ENCODE data around the gene FANCI. TPM values are rescaled to one million over a fixed set of nuclear protein-coding genes. Genes with fewer than 3 reads are reported as not detected.

The FANCI gene
- total and polyA plus RNA-seq, 2 of the 13 experiments (the other 11 are each of a cell fraction or from before 2014, with no cell fraction given) = 15.7 to 68.8 TPM

DNA sequence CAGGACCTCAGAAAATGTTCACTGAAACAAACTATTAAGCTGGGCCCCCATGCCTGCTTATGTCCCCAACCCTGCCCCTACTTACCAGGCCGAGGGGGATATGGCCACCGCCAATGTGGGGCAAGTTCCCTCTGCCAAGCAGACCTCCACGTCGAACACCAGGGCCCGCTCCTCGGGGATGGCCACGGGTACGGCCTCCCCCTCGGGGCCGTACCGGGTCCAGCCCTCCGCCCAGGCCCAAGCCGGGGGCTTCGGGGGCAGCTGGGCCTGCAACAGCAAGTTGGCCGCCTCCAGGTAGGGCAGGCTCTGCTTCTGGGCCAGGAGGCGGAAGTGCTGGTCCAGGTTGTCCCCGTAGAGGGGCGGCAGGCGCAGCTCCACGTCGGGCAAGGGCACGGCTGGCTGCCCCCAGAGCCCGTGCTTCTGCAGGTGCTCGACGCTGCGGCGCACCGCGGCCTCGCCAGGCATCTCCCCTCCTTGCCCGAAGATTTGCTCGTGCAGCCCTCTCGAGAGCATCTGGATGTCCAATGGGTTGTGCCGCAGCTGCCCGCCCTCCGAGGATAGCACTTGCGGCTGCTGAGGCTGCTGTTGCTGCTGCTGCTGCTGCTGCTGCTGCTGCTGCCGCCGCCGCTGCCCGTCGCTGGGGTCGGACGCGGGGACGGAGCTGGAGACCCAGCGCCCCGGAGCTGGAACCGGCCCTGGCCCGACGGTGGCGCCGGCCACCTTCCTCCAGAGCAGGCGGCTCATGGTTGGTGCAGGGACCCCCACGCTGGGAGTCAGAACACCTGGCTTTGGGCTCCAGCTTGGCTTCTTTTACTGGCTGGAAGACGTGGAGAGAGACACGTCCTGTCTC lies 89.5 kb downstream of the FANCI start (continued):
- no peak for TF ChIP-seq HOXD1 (CRISPR knock-in tag; IDR thresholded peaks at IDR 0.05)

DNA sequence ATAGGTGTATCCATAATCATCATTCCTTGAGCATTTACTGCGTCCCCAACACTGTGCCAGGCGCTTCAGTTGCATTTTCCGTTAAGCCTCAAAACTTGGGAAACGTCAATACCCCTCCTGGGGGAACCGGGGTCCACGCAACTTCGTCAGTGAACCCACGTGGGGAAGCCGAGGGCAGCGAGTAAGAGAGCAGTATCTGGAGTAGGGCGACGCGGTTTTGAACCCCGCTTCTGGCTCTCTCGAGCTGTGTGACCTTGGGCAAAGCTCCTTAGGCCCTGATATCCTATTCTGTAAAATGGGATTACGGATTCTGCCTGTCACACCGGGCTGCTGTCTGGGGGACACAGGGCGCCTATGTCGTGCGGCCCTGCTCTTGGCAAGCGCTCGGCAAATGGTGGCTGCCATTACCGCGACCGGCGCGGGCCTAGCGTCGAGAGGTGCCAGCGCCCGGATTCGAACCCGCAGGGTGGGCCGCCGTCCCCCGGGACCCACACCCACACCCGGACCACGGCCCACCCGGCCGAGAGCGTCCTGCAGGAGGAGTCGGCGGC lies 90.3 kb downstream of the FANCI start:
- peaks cover 27% of the 10 kb centered on the region for H3K79me2 ChIP-seq (ENCODE audit: insufficient read depth, low read length)
- in situ Hi-C loops (cut with HindIII; ENCODE audit: extremely low pct_ligation_motif_present, low pct_unique_long_range_greater_than_20kb) = no loop called here
- DNase-seq (ENCODE audit: low spot score) (no peak), FAIRE-seq (no peak), ATAC-seq (no peak)
- H2AFZ ChIP-seq (ENCODE audit: low read length) = no peak overlapping the region
- POLR2A ChIA-PET = interaction anchor here (1.0 to 1.2 kb wide), 3 partner anchors 12 to 245 kb away, joined by 3 to 9 read pairs (median 3); partner anchors contain the start of gene ABHD2
- peaks cover 57% of the 10 kb centered on the region for H3K4me1 ChIP-seq (ENCODE audit: insufficient read depth, low read length)
- no peaks in the 10 kb centered on the region for H3K9me3 ChIP-seq (ENCODE audit: low read length)
- H3K36me3 ChIP-seq (replicated peaks in 1 of 2; ENCODE audit: control insufficient read depth in 1 of 2, insufficient read depth in 2 of 2, low read length in 2 of 2) = peaks cover 19 to 36% of the 10 kb centered on the region in 2 experiments
- intact Hi-C loops (cut with micrococcal nuclease; ENCODE audit: unreplicated experiment) = loop anchor here (1.0 kb wide), 1 partner anchor 91 kb away; the partner anchor contains the start of gene FANCI
- CTCF ChIA-PET (ENCODE audit: low intra/inter-chr PET ratio, low total read pairs) = no interaction called here
- H3K9ac ChIP-seq (ENCODE audit: insufficient read depth, low read depth, low read length) = peak overlapping the region; percentile 85
- peaks cover 7% of the 10 kb centered on the region; the same call in 1 of the 2 replicates for H4K20me1 ChIP-seq (ENCODE audit: insufficient read depth, low read length)
- peaks cover 0 to 5% of the 10 kb centered on the region in 2 experiments; a peak in 1 of 5 replicates for H3K27me3 ChIP-seq (ENCODE audit: control insufficient read depth in 1 of 2, insufficient read depth in 2 of 2, low read length in 2 of 2)
- WGBS (ENCODE audit: low lambda C conversion rate) = under 1% methylated on average over 27 of the region's 43 CpGs
- peak overlapping the region; percentile 86 to 91 (median 88) for H3K4me3 ChIP-seq (replicated peaks in 1 of 3; ENCODE audit: insufficient read depth in 1 of 3, low read depth in 2 of 3, low read length in 3 of 3)
- BruUV-seq (replicated peaks) = no TSS peak
- peak overlapping the region; percentile 83 for H3K27ac ChIP-seq (ENCODE audit: extremely low read length, insufficient read depth, low read length)
- H3K4me2 ChIP-seq (ENCODE audit: low read depth, low read length) = peak overlapping the region; percentile 92
- TF ChIP-seq SIX4 (CRISPR knock-in tag; IDR thresholded peaks at IDR 0.05) (no peak), SIN3A (IDR thresholded peaks at IDR 0.05; ENCODE audit: borderline replicate concordance, low read depth, low read length) (no peak), ZNF781 (CRISPR knock-in tag; IDR thresholded peaks at IDR 0.05; ENCODE audit: borderline replicate concordance, not compliant biosample characterization) (no peak), YY1 (IDR thresholded peaks at IDR 0.05; ENCODE audit: insufficient read depth, insufficient replicate concordance, low read depth, low read length) (peak; percentile 67), PAX8 (CRISPR knock-in tag; IDR thresholded peaks at IDR 0.05; ENCODE audit: borderline replicate concordance) (no peak), KMT2A (CRISPR knock-in tag; IDR thresholded peaks at IDR 0.05) (peak; percentile 4; the same call in 1 of the 2 replicates), ZNF343 (CRISPR knock-in tag; IDR thresholded peaks at IDR 0.05) (no peak), RAD51 (IDR thresholded peaks at IDR 0.05; ENCODE audit: borderline replicate concordance) (no peak), HMG20B (CRISPR knock-in tag; conservative IDR thresholded peaks at IDR 0.05) (no peak), ZNF501 (CRISPR knock-in tag; IDR thresholded peaks at IDR 0.05) (no peak), SUZ12 (IDR thresholded peaks at IDR 0.05; ENCODE audit: low read depth, low read length) (no peak), POLR2AphosphoS5 (IDR thresholded peaks at IDR 0.05; ENCODE audit: low read depth, low read length) (no peak), CBX2 (IDR thresholded peaks at IDR 0.05; ENCODE audit: low read depth, low read length) (no peak), CBX2 (CRISPR knock-in tag; IDR thresholded peaks at IDR 0.05; ENCODE audit: low read depth) (no peak)
- TF ChIP-seq, protein P1, sequence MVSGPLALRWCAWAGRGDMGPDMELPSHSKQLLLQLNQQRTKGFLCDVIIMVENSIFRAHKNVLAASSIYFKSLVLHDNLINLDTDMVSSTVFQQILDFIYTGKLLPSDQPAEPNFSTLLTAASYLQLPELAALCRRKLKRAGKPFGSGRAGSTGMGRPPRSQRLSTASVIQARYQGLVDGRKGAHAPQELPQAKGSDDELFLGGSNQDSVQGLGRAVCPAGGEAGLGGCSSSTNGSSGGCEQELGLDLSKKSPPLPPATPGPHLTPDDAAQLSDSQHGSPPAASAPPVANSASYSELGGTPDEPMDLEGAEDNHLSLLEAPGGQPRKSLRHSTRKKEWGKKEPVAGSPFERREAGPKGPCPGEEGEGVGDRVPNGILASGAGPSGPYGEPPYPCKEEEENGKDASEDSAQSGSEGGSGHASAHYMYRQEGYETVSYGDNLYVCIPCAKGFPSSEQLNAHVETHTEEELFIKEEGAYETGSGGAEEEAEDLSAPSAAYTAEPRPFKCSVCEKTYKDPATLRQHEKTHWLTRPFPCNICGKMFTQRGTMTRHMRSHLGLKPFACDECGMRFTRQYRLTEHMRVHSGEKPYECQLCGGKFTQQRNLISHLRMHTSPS (CRISPR knock-in tag; IDR thresholded peaks at IDR 0.05; ENCODE audit: low read depth) = no peak
- TF ChIP-seq, protein P2, sequence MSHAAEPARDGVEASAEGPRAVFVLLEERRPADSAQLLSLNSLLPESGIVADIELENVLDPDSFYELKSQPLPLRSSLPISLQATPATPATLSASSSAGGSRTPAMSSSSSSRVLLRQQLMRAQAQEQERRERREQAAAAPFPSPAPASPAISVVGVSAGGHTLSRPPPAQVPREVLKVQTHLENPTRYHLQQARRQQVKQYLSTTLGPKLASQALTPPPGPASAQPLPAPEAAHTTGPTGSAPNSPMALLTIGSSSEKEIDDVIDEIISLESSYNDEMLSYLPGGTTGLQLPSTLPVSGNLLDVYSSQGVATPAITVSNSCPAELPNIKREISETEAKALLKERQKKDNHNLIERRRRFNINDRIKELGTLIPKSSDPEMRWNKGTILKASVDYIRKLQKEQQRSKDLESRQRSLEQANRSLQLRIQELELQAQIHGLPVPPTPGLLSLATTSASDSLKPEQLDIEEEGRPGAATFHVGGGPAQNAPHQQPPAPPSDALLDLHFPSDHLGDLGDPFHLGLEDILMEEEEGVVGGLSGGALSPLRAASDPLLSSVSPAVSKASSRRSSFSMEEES (CRISPR knock-in tag; IDR thresholded peaks at IDR 0.05) = no peak
- TF ChIP-seq, protein P3, sequence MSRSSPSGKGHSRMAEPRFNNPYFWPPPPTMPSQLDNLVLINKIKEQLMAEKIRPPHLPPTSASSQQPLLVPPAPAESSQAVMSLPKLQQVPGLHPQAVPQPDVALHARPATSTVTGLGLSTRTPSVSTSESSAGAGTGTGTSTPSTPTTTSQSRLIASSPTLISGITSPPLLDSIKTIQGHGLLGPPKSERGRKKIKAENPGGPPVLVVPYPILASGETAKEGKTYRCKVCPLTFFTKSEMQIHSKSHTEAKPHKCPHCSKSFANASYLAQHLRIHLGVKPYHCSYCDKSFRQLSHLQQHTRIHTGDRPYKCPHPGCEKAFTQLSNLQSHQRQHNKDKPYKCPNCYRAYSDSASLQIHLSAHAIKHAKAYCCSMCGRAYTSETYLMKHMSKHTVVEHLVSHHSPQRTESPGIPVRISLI (CRISPR knock-in tag; IDR thresholded peaks at IDR 0.05; ENCODE audit: borderline replicate concordance) = no peak

Measured in HepG2 (cell line).